CD4-positive, alpha-beta T cell treated with Interleukin-15 for 1 hour (primary cell): ENCODE measurements around the gene PTCD1.
"Not testable (repeated sequence)": the region's sequence is repeated elsewhere in the genome, so short reads cannot be mapped to it uniquely, and the experiment has no call there.

Experiments
- DNase-seq: peaks from one replicate; pipeline ENCODE4 v3.0.0-alpha.2; 2020

The PTCD1 gene

GRCh38 chr7:99387239-99387635, 51.4 kb downstream of the PTCD1 start:
- not testable (repeated sequence) for DNase-seq

GRCh38 chr7:99386584-99387238, 51.9 kb downstream of the PTCD1 start:
- DNase-seq, result peak; percentile 59

GRCh38 chr7:99385564-99385963, 53.0 kb downstream of the PTCD1 start:
- DNase-seq, result no peak

GRCh38 chr7:99384523-99384922, 54.1 kb downstream of the PTCD1 start:
- no peak for DNase-seq

GRCh38 chr7:99383791-99384370, 54.7 kb downstream of the PTCD1 start:
- no peak for DNase-seq

GRCh38 chr7:99383203-99383602, 55.4 kb downstream of the PTCD1 start:
- no peak for DNase-seq

GRCh38 chr7:99381664-99382075, 56.9 kb downstream of the PTCD1 start:
- DNase-seq, result no peak

GRCh38 chr7:99380823-99381663, 57.6 kb downstream of the PTCD1 start:
- peak; percentile 94 for DNase-seq

- peak; percentile 76 for DNase-seq
Observed at GRCh38 chr7:99380032-99380822, 58.4 kb downstream of the PTCD1 start.

GRCh38 chr7:99379693-99380031, 58.9 kb downstream of the PTCD1 start:
- DNase-seq, result not testable (repeated sequence)

GRCh38 chr7:99379043-99379577, 59.5 kb downstream of the PTCD1 start:
- DNase-seq, result peak; percentile 77

GRCh38 chr7:99375070-99375807, 63.4 kb downstream of the PTCD1 start:
- peak; percentile 68 for DNase-seq

GRCh38 chr7:99374111-99375064, 64.2 kb downstream of the PTCD1 start, which contains the start of gene ARPC1B:
Gene ARPC1B, plus strand, starts transcription at chr7:99374730. Its CDS starts 10,985 bp downstream, at chr7:99385715.
- peak; percentile 88 for DNase-seq

- DNase-seq, result no peak
Observed at GRCh38 chr7:99373091-99374066, 65.2 kb downstream of the PTCD1 start.

GRCh38 chr7:99372275-99373090, 66.1 kb downstream of the PTCD1 start:
- no peak for DNase-seq

GRCh38 chr7:99371376-99371920, 67.2 kb downstream of the PTCD1 start:
- no peak for DNase-seq

- DNase-seq, result no peak
Observed at GRCh38 chr7:99369767-99370391, 68.7 kb downstream of the PTCD1 start.
